Fibroblast of lung (primary cell): ENCODE data around the gene RBMX. TPM values are rescaled to one million over a fixed set of nuclear protein-coding genes. Genes with fewer than 3 reads are reported as not detected.
"Not testable (repeated sequence)": the region's sequence is repeated elsewhere in the genome, so short reads cannot be mapped to it uniquely, and the experiment has no call there.

ENCODE experiments used
- DNase-seq, 2 donors: peaks; one replicate each; pipeline versions ENCODE4 v3.0.0 to v3.0.0-alpha.2; 2010; ENCODE audit warnings: low read depth in 2 of 2
- H2AFZ ChIP-seq: 2 replicates; pipeline ENCODE4 v1.5.1; 2012; ENCODE audit warnings: low read length, control low read depth, inconsistent platforms
- H3K27ac ChIP-seq: 2 replicates; pipeline ENCODE4 v1.5.1; 2011; ENCODE audit warnings: low read length, control low read depth; ENCODE audit not compliant: insufficient read depth
- H3K27me3 ChIP-seq: 2 replicates; pipeline ENCODE4 v1.5.1; 2011; ENCODE audit warnings: mild to moderate bottlenecking, low read length; ENCODE audit not compliant: control insufficient read depth, insufficient read depth
- H3K36me3 ChIP-seq: 2 replicates; pipeline ENCODE4 v1.5.1; 2011; ENCODE audit warnings: low read length; ENCODE audit not compliant: control insufficient read depth, insufficient read depth
- H3K4me1 ChIP-seq: 2 replicates; pipeline ENCODE4 v1.5.1; 2011; ENCODE audit warnings: low read length; ENCODE audit not compliant: control insufficient read depth, insufficient read depth; ENCODE audit errors: extremely low read depth
- H3K4me2 ChIP-seq: 2 replicates; pipeline ENCODE4 v1.5.1; 2011; ENCODE audit warnings: low read length, control low read depth; ENCODE audit not compliant: insufficient read depth; ENCODE audit errors: extremely low read depth
- H3K4me3 ChIP-seq, 4 experiments: fragments of 200-600 bp in 1 of 4; sonication (generic) in 1 of 4; replicated peaks in 1 of 4; 2 replicates each; pipeline ENCODE4 v1.5.1; 2011 to 2016; ENCODE audit warnings: low read length in 4 of 4, low read depth in 3 of 4, mild to moderate bottlenecking in 3 of 4, control low read depth in 2 of 4, inconsistent platforms in 1 of 4, mixed read lengths in 1 of 4; ENCODE audit not compliant: insufficient read depth in 1 of 4; ENCODE audit errors: control extremely low read depth in 1 of 4
- H3K79me2 ChIP-seq: 2 replicates; pipeline ENCODE4 v1.5.1; 2012; ENCODE audit warnings: mild to moderate bottlenecking, low read length, inconsistent platforms; ENCODE audit not compliant: control insufficient read depth, insufficient read depth
- H3K9ac ChIP-seq: 2 replicates; pipeline ENCODE4 v1.5.1; 2011; ENCODE audit warnings: mild to moderate bottlenecking, low read length, control low read depth; ENCODE audit not compliant: insufficient read depth
- H3K9me3 ChIP-seq: 2 replicates; pipeline ENCODE4 v1.5.1; 2012; ENCODE audit warnings: low read depth, low read length; ENCODE audit not compliant: control insufficient read depth, insufficient read depth
- H4K20me1 ChIP-seq: 2 replicates; pipeline ENCODE4 v1.5.1; 2011; ENCODE audit warnings: low read length; ENCODE audit not compliant: control insufficient read depth, insufficient read depth; ENCODE audit errors: extremely low read depth
- CTCF ChIP-seq, 2 donors: IDR thresholded peaks in 1 of 2; conservative IDR thresholded peaks in 1 of 2; 1 replicate in 1 of 2; 2 replicates in 1 of 2; pipeline ENCODE4 v1.5.1; 2011 to 2012; ENCODE audit warnings: low read length in 2 of 2, control low read depth in 1 of 2, inconsistent platforms in 1 of 2, low read depth in 1 of 2, mild to moderate bottlenecking in 1 of 2
- EZH2 ChIP-seq: IDR thresholded peaks from 2 replicates; pipeline ENCODE4 v1.5.1; 2012; ENCODE audit warnings: low read length, control low read depth, mild to moderate bottlenecking; ENCODE audit errors: missing control alignments
- polyA plus RNA-seq, 2 donors: library from polyadenylated mRNA; depleted of rRNA in 1 of 2; stranded (reverse) in 1 of 2; unstranded in 1 of 2; fragments of >200 nt; gene quantifications; 2 replicates each; pipeline ENCODE4 v1.2.1, GENCODE V29; 2011 to 2012; ENCODE audit warnings: missing spikeins in 1 of 2
- total RNA-seq: library from RNA; depleted of rRNA; stranded (reverse); fragments of >200 nt; gene quantifications from 2 replicates; pipeline ENCODE4 v1.2.1, GENCODE V29; 2014

RBMX gene
- total and polyA plus RNA-seq, 2 donors (not counting 1 experiment from before 2014, with no cell fraction given), result 139 to 159 TPM

DNA sequence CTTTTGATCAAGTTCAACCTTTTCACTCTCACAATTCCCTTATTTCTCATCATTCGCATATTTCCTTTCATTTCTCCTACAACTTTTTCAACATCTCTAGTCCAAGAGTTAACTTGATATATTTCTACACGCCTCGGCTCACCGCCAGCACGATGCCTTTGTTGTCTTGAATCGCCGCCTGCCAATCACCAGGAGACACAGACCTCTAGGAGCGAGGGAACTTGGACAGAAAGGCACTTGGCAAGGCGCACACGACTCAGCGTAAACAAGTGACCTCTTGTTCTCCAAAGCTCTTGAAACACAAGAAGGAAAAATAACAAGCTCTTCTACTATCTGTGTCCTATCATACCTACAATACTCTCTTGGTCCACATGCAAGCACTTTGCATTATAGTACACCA is 27.1 kb upstream of the RBMX start:
- TF ChIP-seq EZH2 (no peak), CTCF (conservative IDR thresholded peaks at IDR 0.05 in 1 of 2, IDR thresholded peaks at IDR 0.05 in 1 of 2; ENCODE audit: low read depth in 1 of 2, low read length in 2 of 2) (no peak)
- Histone ChIP-seq H3K79me2 (no peaks in the 10 kb centered on the region), H3K4me1 (no peaks in the 10 kb centered on the region), H3K9ac (no peak overlapping the region), H3K36me3 (no peaks in the 10 kb centered on the region), H3K9me3 (no peaks in the 10 kb centered on the region), H3K4me3 (no peak overlapping the region), H2AFZ (no peak overlapping the region), H3K4me2 (no peak overlapping the region), H3K27ac (no peak overlapping the region), H4K20me1 (no peaks in the 10 kb centered on the region), H3K27me3 (no peaks in the 10 kb centered on the region)
- no peak for DNase-seq

GRCh38 chrX:136906921-136907510 is 26.5 kb upstream of the RBMX start:
- no peak overlapping the region for H3K4me3 ChIP-seq
- H3K36me3 ChIP-seq, result no peaks in the 10 kb centered on the region
- H3K27me3 ChIP-seq, result no peaks in the 10 kb centered on the region
- no peaks in the 10 kb centered on the region for H3K4me1 ChIP-seq
- H4K20me1 ChIP-seq, result no peaks in the 10 kb centered on the region
- H3K9me3 ChIP-seq, result no peaks in the 10 kb centered on the region
- no peak overlapping the region for H3K27ac ChIP-seq
- DNase-seq, result no peak
- no peaks in the 10 kb centered on the region for H3K79me2 ChIP-seq
- H2AFZ ChIP-seq, result no peak overlapping the region
- H3K9ac ChIP-seq, result no peak overlapping the region
- no peak for TF ChIP-seq CTCF (conservative IDR thresholded peaks at IDR 0.05 in 1 of 2, IDR thresholded peaks at IDR 0.05 in 1 of 2; ENCODE audit: low read depth in 1 of 2, low read length in 2 of 2)
- TF ChIP-seq EZH2, result no peak
- no peak overlapping the region for H3K4me2 ChIP-seq

DNA sequence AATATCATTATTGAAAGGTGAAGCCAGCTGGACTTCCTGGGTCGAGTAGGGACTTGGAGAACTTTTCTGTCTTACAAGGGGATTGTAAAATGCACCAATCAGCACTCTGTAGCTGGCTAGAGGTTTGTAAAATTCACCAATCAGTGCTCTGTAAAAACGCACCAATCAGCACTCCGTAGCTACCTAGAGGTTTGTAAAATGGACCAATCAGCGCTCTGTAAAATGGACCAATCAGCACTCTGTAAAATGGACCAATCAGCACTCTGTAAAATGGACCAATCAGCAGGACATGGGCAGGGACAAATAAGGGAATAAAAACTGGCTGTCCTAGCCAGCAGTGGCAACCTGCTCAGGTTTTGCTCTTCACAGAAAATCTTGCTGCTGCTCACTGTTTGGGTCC is 23.5 kb upstream of the RBMX start:
- H3K9ac ChIP-seq, H3K27ac ChIP-seq, H3K9me3 ChIP-seq, H3K4me3 ChIP-seq, H3K36me3 ChIP-seq, H3K4me2 ChIP-seq, H3K4me1 ChIP-seq, H4K20me1 ChIP-seq, H3K27me3 ChIP-seq, DNase-seq, H2AFZ ChIP-seq, H3K79me2 ChIP-seq: not testable (repeated sequence)

DNA sequence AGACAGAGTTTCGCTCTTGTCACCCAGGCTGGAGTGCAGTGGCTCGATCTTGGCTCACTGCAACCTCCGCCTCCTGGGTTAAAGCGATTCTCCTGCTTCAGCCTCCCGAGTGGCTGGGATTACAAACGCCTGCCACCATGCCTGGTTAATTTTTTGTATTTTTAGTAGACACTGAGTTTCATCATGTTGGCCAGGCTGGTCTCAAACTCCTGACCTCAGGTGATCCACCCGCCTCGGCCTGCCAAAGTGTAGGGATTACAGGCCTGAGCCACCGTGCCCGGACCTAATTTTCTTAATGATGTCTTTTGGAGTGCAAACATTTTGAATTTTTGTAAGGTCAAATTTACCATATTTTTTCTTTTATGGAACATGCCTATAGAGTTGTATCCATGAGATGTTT is 19.5 kb upstream of the RBMX start:
- not testable (repeated sequence) for H4K20me1 ChIP-seq, H3K79me2 ChIP-seq, H3K36me3 ChIP-seq, H3K4me1 ChIP-seq, H3K4me3 ChIP-seq, H3K27ac ChIP-seq, H2AFZ ChIP-seq, DNase-seq, H3K27me3 ChIP-seq, H3K9me3 ChIP-seq, H3K9ac ChIP-seq, H3K4me2 ChIP-seq
